Skin of body (tissue), 2 donors: ENCODE data around the gene OPN4. TPM values are rescaled to one million over a fixed set of nuclear protein-coding genes. Genes with fewer than 3 reads are reported as not detected.

Experiments
- DNase-seq: peaks from one replicate; lab custom pipeline; 2025; lab: John Stamatoyannopoulos, UW
- total RNA-seq: library from RNA; depleted of rRNA; stranded (reverse); fragments of >200 nt; gene quantifications from one replicate; pipeline ENCODE4 v1.2.3, GENCODE V29; 2014

OPN4 gene
- total RNA-seq, 1 donor from 2014 or later, result not detected

- peak; percentile 32 for DNase-seq
Measured at GRCh38 chr10:86678999-86679792, 24.8 kb downstream of the OPN4 start.

- no peak for DNase-seq
Measured at GRCh38 chr10:86681047-86681446, 26.7 kb downstream of the OPN4 start.

GRCh38 chr10:86681722-86682386, 27.5 kb downstream of the OPN4 start:
- no peak for DNase-seq

GRCh38 chr10:86682675-86683074, 28.3 kb downstream of the OPN4 start:
- DNase-seq, result no peak

GRCh38 chr10:86684331-86685097, 30.2 kb downstream of the OPN4 start:
- no peak for DNase-seq

- no peak for DNase-seq
Measured at GRCh38 chr10:86685416-86685815, 31.1 kb downstream of the OPN4 start.

- DNase-seq, result no peak
Measured at GRCh38 chr10:86685893-86686632, 31.7 kb downstream of the OPN4 start.

GRCh38 chr10:86686972-86687371, 32.6 kb downstream of the OPN4 start:
- no peak for DNase-seq

- no peak for DNase-seq
Measured at GRCh38 chr10:86687750-86688149, 33.4 kb downstream of the OPN4 start.

GRCh38 chr10:86688398-86688921, 34.1 kb downstream of the OPN4 start:
- DNase-seq, result peak; percentile 58

GRCh38 chr10:86689146-86689545, 34.8 kb downstream of the OPN4 start:
- DNase-seq, result no peak

- DNase-seq, result no peak
Measured at GRCh38 chr10:86690231-86690630, 35.9 kb downstream of the OPN4 start.

GRCh38 chr10:86690657-86691084, 36.3 kb downstream of the OPN4 start:
- DNase-seq, result no peak

- no peak for DNase-seq
Measured at GRCh38 chr10:86691333-86692022, 37.1 kb downstream of the OPN4 start.

- DNase-seq, result no peak
Measured at GRCh38 chr10:86692023-86692514, 37.7 kb downstream of the OPN4 start.

GRCh38 chr10:86692664-86693063, 38.3 kb downstream of the OPN4 start:
- DNase-seq, result no peak

GRCh38 chr10:86693275-86693674, 38.9 kb downstream of the OPN4 start:
- DNase-seq, result peak; percentile 74

GRCh38 chr10:86693721-86694369, 39.5 kb downstream of the OPN4 start:
- DNase-seq, result peak; percentile 95

- DNase-seq, result no peak
Measured at GRCh38 chr10:86698207-86698940, 44.0 kb downstream of the OPN4 start.
